ENCODE results near the gene ZFAND3. TPM values are rescaled to one million over a fixed set of nuclear protein-coding genes. Genes with fewer than 3 reads are reported as not detected.

ZFAND3 gene
- total RNA-seq, 2 experiments from 2014 or later = 34.4 to 37.0 TPM

DNA sequence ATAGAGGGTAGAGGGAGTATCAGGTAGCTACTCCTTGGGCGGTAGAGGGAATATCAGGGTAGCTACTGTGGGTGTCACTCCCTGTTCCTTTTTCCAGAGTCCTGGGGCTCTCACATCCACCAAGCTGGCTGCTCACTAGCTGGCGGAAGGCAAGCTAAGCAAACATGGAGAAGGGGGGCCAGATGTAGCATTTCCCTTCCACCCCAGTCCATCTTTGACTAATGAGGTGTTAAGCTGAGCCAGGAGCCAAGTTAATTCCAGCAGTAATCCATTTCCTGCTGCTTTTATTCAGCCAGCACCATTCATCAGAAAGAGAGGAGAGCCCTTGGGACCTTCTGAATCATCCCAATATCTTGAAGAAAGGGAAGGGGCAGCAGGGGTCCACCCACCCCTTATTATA lies 330.0 kb downstream of the ZFAND3 start:
- no peak for ATAC-seq (ENCODE audit: poor library complexity)
- Mint-ChIP-seq H3K4me1 (ENCODE audit: low read depth) (peaks cover 5% of the 10 kb centered on the region), H3K9me3 (no peaks in the 10 kb centered on the region), H3K27me3 (no peaks in the 10 kb centered on the region), H3K27ac (peak overlapping the region; percentile 14), H3K36me3 (ENCODE audit: low read depth) (peaks cover 49% of the 10 kb centered on the region), H3K4me3 (no peak overlapping the region)
- H3K27ac ChIP-seq (ENCODE audit: low read depth in 1 of 2, low read length in 2 of 2) = no peak overlapping the region
- no peaks in the 10 kb centered on the region for H3K9me3 ChIP-seq (ENCODE audit: control insufficient read depth in 1 of 2, insufficient read depth in 1 of 2, low read length in 2 of 2)
- no peak for DNase-seq
- no peaks in the 10 kb centered on the region for H3K4me1 ChIP-seq (ENCODE audit: insufficient read depth, low read length)
- ChIA-PET POLR2A (interaction anchor here (0.6 kb wide), 1 partner anchor 62 kb away, joined by 3 read pairs; no protein-coding TSS in a partner anchor), CTCF (no interaction called here)
- TF ChIP-seq, protein P1, sequence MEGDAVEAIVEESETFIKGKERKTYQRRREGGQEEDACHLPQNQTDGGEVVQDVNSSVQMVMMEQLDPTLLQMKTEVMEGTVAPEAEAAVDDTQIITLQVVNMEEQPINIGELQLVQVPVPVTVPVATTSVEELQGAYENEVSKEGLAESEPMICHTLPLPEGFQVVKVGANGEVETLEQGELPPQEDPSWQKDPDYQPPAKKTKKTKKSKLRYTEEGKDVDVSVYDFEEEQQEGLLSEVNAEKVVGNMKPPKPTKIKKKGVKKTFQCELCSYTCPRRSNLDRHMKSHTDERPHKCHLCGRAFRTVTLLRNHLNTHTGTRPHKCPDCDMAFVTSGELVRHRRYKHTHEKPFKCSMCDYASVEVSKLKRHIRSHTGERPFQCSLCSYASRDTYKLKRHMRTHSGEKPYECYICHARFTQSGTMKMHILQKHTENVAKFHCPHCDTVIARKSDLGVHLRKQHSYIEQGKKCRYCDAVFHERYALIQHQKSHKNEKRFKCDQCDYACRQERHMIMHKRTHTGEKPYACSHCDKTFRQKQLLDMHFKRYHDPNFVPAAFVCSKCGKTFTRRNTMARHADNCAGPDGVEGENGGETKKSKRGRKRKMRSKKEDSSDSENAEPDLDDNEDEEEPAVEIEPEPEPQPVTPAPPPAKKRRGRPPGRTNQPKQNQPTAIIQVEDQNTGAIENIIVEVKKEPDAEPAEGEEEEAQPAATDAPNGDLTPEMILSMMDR (IDR thresholded peaks at IDR 0.05) = no peak
- H3K4me3 ChIP-seq (ENCODE audit: low read length) = no peak overlapping the region
- H3K36me3 ChIP-seq (ENCODE audit: insufficient read depth, low read length) = peaks cover 22% of the 10 kb centered on the region
- intact Hi-C loops (cut with DNase I, micrococcal nuclease) = no loop called here
- no peaks in the 10 kb centered on the region for H3K27me3 ChIP-seq (ENCODE audit: control insufficient read depth in 1 of 2, insufficient read depth in 2 of 2, low read length in 2 of 2)

DNA sequence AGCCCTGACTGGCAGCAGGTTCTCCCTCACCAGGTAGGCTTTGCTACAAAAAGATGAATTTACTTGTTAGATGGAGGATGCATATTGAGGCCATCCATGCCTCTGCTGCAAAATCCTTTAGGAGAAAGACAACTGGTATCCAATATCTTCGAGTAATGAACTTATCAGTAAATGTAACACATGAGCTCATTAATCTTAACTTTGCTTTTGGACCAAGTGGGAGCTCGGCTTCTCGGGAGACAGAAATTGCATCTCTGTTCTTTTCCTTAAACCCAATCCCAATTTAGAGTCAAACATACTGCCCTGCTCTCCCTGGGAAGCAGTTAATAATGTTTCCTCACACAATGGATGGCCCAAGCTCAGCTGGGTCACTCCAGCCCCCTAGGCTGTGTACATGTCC lies 330.5 kb downstream of the ZFAND3 start:
- H3K27ac Mint-ChIP-seq = no peak overlapping the region

DNA sequence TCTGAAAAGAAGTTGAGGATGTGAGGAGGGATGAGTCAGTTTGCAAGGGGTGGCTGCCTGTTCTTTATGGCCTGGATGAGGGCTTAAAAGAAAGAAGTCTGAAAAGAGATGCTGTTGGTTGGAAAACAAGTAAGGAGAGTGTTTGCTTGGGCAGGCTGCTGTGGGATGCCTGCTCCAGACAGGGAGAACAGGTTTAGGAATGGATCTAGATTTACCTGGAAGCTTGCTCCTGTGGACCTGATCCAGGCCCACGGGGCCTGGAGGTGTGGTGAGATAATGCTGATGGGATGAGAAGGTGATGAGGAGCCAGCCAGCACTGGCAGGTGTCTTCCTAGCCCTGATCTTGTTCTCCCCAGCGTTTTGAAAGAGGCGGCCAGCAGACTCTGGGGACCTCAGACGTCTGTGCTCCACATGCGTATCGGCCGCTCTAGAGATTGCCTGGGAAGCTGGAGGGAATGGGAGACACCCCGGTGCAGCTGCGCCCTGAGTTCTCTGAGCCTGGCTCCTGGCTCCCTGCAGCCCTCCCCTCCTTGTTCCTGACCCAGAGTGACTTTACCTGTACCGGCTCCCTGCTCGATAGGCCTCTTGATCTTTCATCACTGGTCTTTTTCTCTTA lies 331.3 kb downstream of the ZFAND3 start:
- no peak overlapping the region for H3K4me3 ChIP-seq (ENCODE audit: low read length)
- H3K36me3 Mint-ChIP-seq (ENCODE audit: low read depth) = peaks cover 49% of the 10 kb centered on the region
- H3K27me3 ChIP-seq (ENCODE audit: control insufficient read depth in 1 of 2, insufficient read depth in 2 of 2, low read length in 2 of 2) = no peaks in the 10 kb centered on the region
- no peak for DNase-seq
- H3K9me3 Mint-ChIP-seq = no peaks in the 10 kb centered on the region
- peaks cover 5% of the 10 kb centered on the region for H3K4me1 Mint-ChIP-seq (ENCODE audit: low read depth)
- ChIA-PET POLR2A (no interaction called here), CTCF (no interaction called here)
- no peak overlapping the region for H3K27ac Mint-ChIP-seq
- H3K27ac ChIP-seq (ENCODE audit: low read depth in 1 of 2, low read length in 2 of 2) = no peak overlapping the region
- intact Hi-C loops (cut with DNase I, micrococcal nuclease) = no loop called here
- TF ChIP-seq, protein P1 (IDR thresholded peaks at IDR 0.05) = no peak
- H3K36me3 ChIP-seq (ENCODE audit: insufficient read depth, low read length) = peaks cover 24% of the 10 kb centered on the region
- no peak overlapping the region for H3K4me3 Mint-ChIP-seq
- no peaks in the 10 kb centered on the region for H3K27me3 Mint-ChIP-seq
- H3K4me1 ChIP-seq (ENCODE audit: insufficient read depth, low read length) = no peaks in the 10 kb centered on the region
- no peak for ATAC-seq (ENCODE audit: poor library complexity)
- H3K9me3 ChIP-seq (ENCODE audit: control insufficient read depth in 1 of 2, insufficient read depth in 1 of 2, low read length in 2 of 2) = no peaks in the 10 kb centered on the region

More for the DNA sequence above, 330.5 kb downstream of the ZFAND3 start:
- no peaks in the 10 kb centered on the region for H3K27me3 ChIP-seq (ENCODE audit: control insufficient read depth in 1 of 2, insufficient read depth in 2 of 2, low read length in 2 of 2)
- no peak overlapping the region for H3K4me3 ChIP-seq (ENCODE audit: low read length)
- H3K36me3 ChIP-seq (ENCODE audit: insufficient read depth, low read length) = peaks cover 23% of the 10 kb centered on the region
- intact Hi-C loops (cut with DNase I, micrococcal nuclease) = no loop called here
- Mint-ChIP-seq H3K27me3 (no peaks in the 10 kb centered on the region), H3K4me3 (no peak overlapping the region), H3K36me3 (ENCODE audit: low read depth) (peaks cover 49% of the 10 kb centered on the region), H3K9me3 (no peaks in the 10 kb centered on the region), H3K4me1 (ENCODE audit: low read depth) (peaks cover 5% of the 10 kb centered on the region)
- POLR2A ChIA-PET = no interaction called here
- CTCF ChIA-PET = no interaction called here
- H3K9me3 ChIP-seq (ENCODE audit: control insufficient read depth in 1 of 2, insufficient read depth in 1 of 2, low read length in 2 of 2) = no peaks in the 10 kb centered on the region
- no peak overlapping the region for H3K27ac ChIP-seq (ENCODE audit: low read depth in 1 of 2, low read length in 2 of 2)
- TF ChIP-seq, protein P1 (IDR thresholded peaks at IDR 0.05) = no peak
- ATAC-seq (ENCODE audit: poor library complexity) (no peak), DNase-seq (no peak)
- H3K4me1 ChIP-seq (ENCODE audit: insufficient read depth, low read length) = no peaks in the 10 kb centered on the region
